Mesangial cell (primary cell): ENCODE measurements around the gene GLYATL1. TPM values are rescaled to one million over a fixed set of nuclear protein-coding genes. Genes with fewer than 3 reads are reported as not detected.

Source experiments
- total RNA-seq: library from RNA; depleted of rRNA; stranded (reverse); fragments of >200 nt; gene quantifications from 2 replicates; pipeline ENCODE4 v1.2.3, GENCODE V29; 2015

GLYATL1 gene
- total RNA-seq = 0.33 and 3.3 TPM in 2 replicates

DNA sequence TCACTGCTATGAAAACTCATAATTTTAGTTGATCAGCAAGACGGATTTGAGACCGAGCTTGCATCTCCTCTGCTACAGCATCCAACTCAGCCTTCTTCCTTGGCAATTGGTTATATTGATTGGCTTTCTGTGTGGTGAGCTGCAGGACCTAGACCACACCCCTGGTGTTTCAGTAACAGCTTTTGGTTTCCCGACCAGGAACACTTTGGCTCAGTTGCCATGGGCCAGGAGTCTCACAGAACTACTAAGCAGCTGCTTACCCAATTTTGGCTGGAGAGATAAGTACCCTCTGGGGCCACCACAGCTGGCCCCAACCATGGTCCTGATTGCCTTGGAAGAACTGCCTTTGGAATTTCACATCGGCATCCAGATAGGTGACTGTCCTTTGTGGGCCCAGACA, at the start of gene GLYATL1:
Gene GLYATL1 (plus strand): TSS at position 212 of the 400 bp plus-strand sequence. CDS start 7,600 bp downstream, outside the sequence.

Other genes with a start within 250 kb of the GLYATL1 start
- gene GLYAT, start 207.5 kb upstream of the GLYATL1 start, total RNA-seq = not detected in 2 replicates
- gene GLYATL2, start 94.8 kb upstream of the GLYATL1 start, total RNA-seq = 0.38 and 1.1 TPM in 2 replicates
- gene GLYATL1B, start 146.8 kb downstream of the GLYATL1 start, total RNA-seq = not detected in 2 replicates
- 0.63 and 6.7 TPM in 2 replicates for gene FAM111B, start 167.7 kb downstream of the GLYATL1 start, total RNA-seq
- gene FAM111A, start 203.4 kb downstream of the GLYATL1 start, total RNA-seq = 14.2 and 23.0 TPM in 2 replicates
- 1.3 and 17.4 TPM in 2 replicates for gene DTX4, start 232.6 kb downstream of the GLYATL1 start, total RNA-seq